ENCODE results near the gene GRIA3. TPM values are rescaled to one million over a fixed set of nuclear protein-coding genes. Genes with fewer than 3 reads are reported as not detected.

The GRIA3 gene
- total RNA-seq, 1 experiment from 2014 or later: 1.4 TPM

GRCh38 chrX:123518791-123519190 is 334.7 kb downstream of the GRIA3 start:
- WGBS (ENCODE audit: extremely low coverage, insufficient read length, low lambda C conversion rate): no CpG with 5 or more reads among the region's 2 CpGs
- Histone ChIP-seq H3K79me2 (ENCODE audit: insufficient read depth, low read length) (no peaks in the 10 kb centered on the region), H3K27me3 (ENCODE audit: insufficient read depth, low read length) (no peaks in the 10 kb centered on the region), H4K8ac (replicated peaks; ENCODE audit: insufficient read length, low read depth, low read length) (no peak overlapping the region), H3K4me2 (ENCODE audit: insufficient read depth, insufficient read length, low read length) (no peak overlapping the region), H3K18ac (ENCODE audit: insufficient read length, low read depth, low read length) (no peak overlapping the region), H2BK15ac (ENCODE audit: low read depth, low read length) (no peak overlapping the region), H3K14ac (ENCODE audit: insufficient read depth, low read length) (no peak overlapping the region), H2BK20ac (ENCODE audit: low read depth, low read length, poor library complexity, severe bottlenecking) (no peak overlapping the region), H2AFZ (ENCODE audit: low read length) (no peak overlapping the region), H3K27ac (ENCODE audit: insufficient read length, low read depth, low read length) (no peak overlapping the region), H3K9me3 (ENCODE audit: control insufficient read depth, low read depth, low read length) (peaks cover 32% of the 10 kb centered on the region), H4K5ac (ENCODE audit: insufficient read length, low read depth, low read length) (no peak overlapping the region), H4K20me1 (ENCODE audit: control insufficient read depth, insufficient read depth, insufficient read length) (no peaks in the 10 kb centered on the region), H2BK12ac (ENCODE audit: insufficient read length, low read depth, low read length) (no peak overlapping the region), H3T11ph (ENCODE audit: low read length) (no peak overlapping the region), H3K4ac (ENCODE audit: low read depth, low read length) (no peak overlapping the region), H2BK5ac (ENCODE audit: insufficient read length, low read length) (no peak overlapping the region), H4K91ac (ENCODE audit: insufficient read length, low read depth, low read length) (no peak overlapping the region), H3K9ac (ENCODE audit: extremely low read depth, insufficient read length, low read length) (no peak overlapping the region), H3K23ac (ENCODE audit: insufficient read length, low read depth, low read length) (no peak overlapping the region), H3K56ac (ENCODE audit: insufficient read length, low read depth, low read length) (no peak overlapping the region), H2BK120ac (ENCODE audit: low read depth, low read length, poor library complexity, severe bottlenecking) (no peak overlapping the region), H3K23me2 (ENCODE audit: insufficient read length, low read depth, low read length, poor library complexity, severe bottlenecking) (no peaks in the 10 kb centered on the region), H3K79me1 (ENCODE audit: insufficient read depth, low read depth, low read length, poor library complexity, severe bottlenecking) (no peaks in the 10 kb centered on the region), H3K4me1 (ENCODE audit: insufficient read depth, low read length) (no peaks in the 10 kb centered on the region), H2AK5ac (ENCODE audit: insufficient read length, low read length) (no peak overlapping the region)
- H3K4me1 Mint-ChIP-seq: no peaks in the 10 kb centered on the region
- DNase-seq: no peak
- TF ChIP-seq CTCF (conservative IDR thresholded peaks at IDR 0.05): no peak
- peaks cover 35 to 61% of the 10 kb centered on the region in 2 experiments for H3K9me3 Mint-ChIP-seq
- H3K36me3 Mint-ChIP-seq (ENCODE audit: insufficient read depth in 1 of 3, low read depth in 3 of 3): peaks cover 11 to 20% (median 19%) of the 10 kb centered on the region in 3 experiments
- no peak overlapping the region for H3K27ac Mint-ChIP-seq
- no peak overlapping the region for H3K4me3 Mint-ChIP-seq
- H3K27me3 Mint-ChIP-seq (ENCODE audit: low read depth): no peaks in the 10 kb centered on the region

Measured in H9 (cell line).